K562 (cell line): ENCODE data around the gene PTK6. TPM values are rescaled to one million over a fixed set of nuclear protein-coding genes. Genes with fewer than 3 reads are reported as not detected.
A peak's percentile ranks its signal among the peaks of the same experiment; 100 is the strongest.

ENCODE experiments used
- CAMTA2 ChIP-seq: fragments of 250-450 bp; sonication (Bioruptor Pico); conservative IDR thresholded peaks from 2 replicates; pipeline ENCODE4 v1.5.1; 2022
- CTBP1 ChIP-seq: fragments of 450-650 bp; IDR thresholded peaks from 2 replicates; pipeline ENCODE4 v1.6.1; 2016; ENCODE audit warnings: borderline replicate concordance
- FIP1L1 ChIP-seq: fragments of 200-400 bp; formaldehyde crosslinking; IDR thresholded peaks from 2 replicates; pipeline ENCODE4 v1.6.1; 2018; ENCODE audit warnings: mild to moderate bottlenecking, low read depth, low read length; ENCODE audit not compliant: poor library complexity, severe bottlenecking
- HLTF ChIP-seq: fragments of 450-650 bp; IDR thresholded peaks from 2 replicates; pipeline ENCODE4 v1.6.1; 2016
- HNRNPLL ChIP-seq: fragments of 200-400 bp; formaldehyde crosslinking; IDR thresholded peaks from 2 replicates; pipeline ENCODE4 v1.6.1; 2017; ENCODE audit warnings: low read length, low read depth, mild to moderate bottlenecking; ENCODE audit not compliant: poor library complexity, severe bottlenecking
- L3MBTL2 ChIP-seq: fragments of 450-650 bp; IDR thresholded peaks from 2 replicates; pipeline ENCODE4 v1.6.1; 2016; ENCODE audit warnings: mild to moderate bottlenecking, moderate library complexity
- SAFB ChIP-seq: fragments of 200-400 bp; formaldehyde crosslinking; IDR thresholded peaks from 2 replicates; pipeline ENCODE4 v1.6.1; 2017; ENCODE audit warnings: low read depth, low read length, borderline replicate concordance
- SMARCA4 ChIP-seq: fragments of 450-650 bp; IDR thresholded peaks from 2 replicates; pipeline ENCODE4 v1.6.1; 2016
- TARDBP ChIP-seq: fragments of 450-650 bp; IDR thresholded peaks from 2 replicates; pipeline ENCODE4 v1.6.1; 2016
- YY1 ChIP-seq, 3 experiments: IDR thresholded peaks; 2 replicates each; pipeline ENCODE4 v1.6.1; 2011; ENCODE audit warnings: low read length in 2 of 3, mild to moderate bottlenecking in 2 of 3, moderate library complexity in 2 of 3, borderline replicate concordance in 1 of 3, control low read depth in 1 of 3, low read depth in 1 of 3; ENCODE audit not compliant: insufficient read depth in 3 of 3, insufficient replicate concordance in 2 of 3, control insufficient read depth in 1 of 3, insufficient read length in 1 of 3; ENCODE audit errors: extremely low read depth in 1 of 3
- ZBTB17 ChIP-seq: fragments of 450-650 bp; formaldehyde crosslinking; IDR thresholded peaks from 2 replicates; pipeline ENCODE4 v1.4.0; 2020; ENCODE audit warnings: mild to moderate bottlenecking
- ZNF121 ChIP-seq: sonication (generic); formaldehyde crosslinking; conservative IDR thresholded peaks from 2 replicates; pipeline ENCODE4 v1.8.0; 2022; ENCODE audit warnings: missing genetic modification reagents
- polyA plus RNA-seq, 8 experiments: library from polyadenylated mRNA; depleted of rRNA in 4 of 8; stranded (reverse) in 5 of 8; unstranded in 3 of 8; fragments of >200 nt; fragmentation: Nextera tagmentation in 2 of 8; fragmentation: Illumina TruSeq in 1 of 8; extraction: Ambion mirVana in 2 of 8; extraction: Trizol in 1 of 8; gene quantifications; 2 replicates each; pipeline versions ENCODE4 v1.2.1 to v1.2.3, GENCODE V29; 2011 to 2014; ENCODE audit warnings: inconsistent platforms in 1 of 8, missing spikeins in 1 of 8
- total RNA-seq, 7 experiments: library from RNA; depleted of rRNA in 6 of 7; stranded (reverse); fragments of >200 nt in 6 of 7; fragmentation: Illumina TruSeq in 2 of 7; extraction: Trizol in 2 of 7; gene quantifications; 2 replicates each; pipeline versions ENCODE4 v1.2.1 to v1.2.3, GENCODE V29; 2011 to 2021; ENCODE audit warnings: low replicate concordance in 1 of 7
- TF ChIP-seq, protein P1 (sequence below), 2 experiments: fragments of 450-650 bp; conservative IDR thresholded peaks; 2 replicates each; pipeline ENCODE4 v1.6.1; 2017; ENCODE audit warnings: mild to moderate bottlenecking in 2 of 2, moderate library complexity in 2 of 2
- TF ChIP-seq, protein P2 (sequence below): fragments of 450-650 bp; IDR thresholded peaks from 2 replicates; pipeline ENCODE4 v1.6.1; 2016
- TF ChIP-seq, protein P3 (sequence below), 2 experiments: fragments of 450-650 bp in 1 of 2; sonication (generic) in 1 of 2; formaldehyde crosslinking in 1 of 2; IDR thresholded peaks; 2 replicates each; pipeline versions ENCODE4 v1.7.1 to v1.9.0; 2016 to 2022; ENCODE audit warnings: inconsistent platforms in 1 of 2, mild to moderate bottlenecking in 1 of 2, missing genetic modification reagents in 1 of 2

PTK6 gene
- total and polyA plus RNA-seq, 9 of the 15 experiments (the other 6 are each of a cell fraction or from before 2014, with no cell fraction given) = 0.07 TPM; not detected in 8

DNA sequence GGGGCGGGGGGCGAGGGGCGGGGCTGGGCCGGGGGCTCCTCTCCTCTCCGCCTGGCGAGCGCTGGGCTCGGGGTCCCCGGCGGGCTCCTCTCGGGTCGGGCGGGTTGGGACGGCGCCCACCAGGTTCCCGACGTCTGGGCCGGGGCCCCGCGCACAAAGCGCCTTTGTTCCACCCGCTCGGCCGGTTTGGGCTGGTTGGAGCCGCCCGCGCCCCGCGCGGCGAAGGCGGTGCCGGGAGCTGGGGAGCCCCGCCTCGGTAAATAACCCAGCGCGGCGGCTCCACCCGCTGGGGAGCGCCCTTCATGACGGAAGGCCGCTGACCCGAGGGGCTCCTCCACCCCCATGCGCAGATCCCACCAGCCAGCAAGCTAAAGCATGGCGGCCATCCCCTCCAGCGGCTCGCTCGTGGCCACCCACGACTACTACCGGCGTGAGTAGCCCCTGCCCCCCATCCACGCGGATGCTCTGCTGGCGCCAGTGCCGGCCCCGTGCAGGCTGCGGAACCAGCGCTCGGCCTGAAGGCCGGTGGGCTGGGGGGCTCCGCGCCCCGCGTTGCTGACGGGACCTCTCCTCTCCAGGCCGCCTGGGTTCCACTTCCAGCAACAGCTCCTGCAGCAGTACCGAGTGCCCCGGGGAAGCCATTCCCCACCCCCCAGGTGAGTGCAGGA lies 16.1 kb downstream of the PTK6 start (continued):
- TF ChIP-seq, protein P1, sequence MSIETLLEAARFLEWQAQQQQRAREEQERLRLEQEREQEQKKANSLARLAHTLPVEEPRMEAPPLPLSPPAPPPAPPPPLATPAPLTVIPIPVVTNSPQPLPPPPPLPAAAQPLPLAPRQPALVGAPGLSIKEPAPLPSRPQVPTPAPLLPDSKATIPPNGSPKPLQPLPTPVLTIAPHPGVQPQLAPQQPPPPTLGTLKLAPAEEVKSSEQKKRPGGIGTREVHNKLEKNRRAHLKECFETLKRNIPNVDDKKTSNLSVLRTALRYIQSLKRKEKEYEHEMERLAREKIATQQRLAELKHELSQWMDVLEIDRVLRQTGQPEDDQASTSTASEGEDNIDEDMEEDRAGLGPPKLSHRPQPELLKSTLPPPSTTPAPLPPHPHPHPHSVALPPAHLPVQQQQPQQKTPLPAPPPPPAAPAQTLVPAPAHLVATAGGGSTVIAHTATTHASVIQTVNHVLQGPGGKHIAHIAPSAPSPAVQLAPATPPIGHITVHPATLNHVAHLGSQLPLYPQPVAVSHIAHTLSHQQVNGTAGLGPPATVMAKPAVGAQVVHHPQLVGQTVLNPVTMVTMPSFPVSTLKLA (conservative IDR thresholded peaks at IDR 0.05) = peak; percentile 49 to 68
- TF ChIP-seq HNRNPLL (peak; percentile 24), SMARCA4 (0 out of 2 replicates have a peak, but pooled peaks have one; percentile 23), ZNF121 (no peak), L3MBTL2 (peak; percentile 8; the same call in 1 of the 2 replicates), CAMTA2 (CRISPR knock-in tag) (no peak), CTBP1 (peak; percentile 30; the same call in 1 of the 2 replicates), YY1 (IDR thresholded peaks at IDR 0.05; ENCODE audit: borderline replicate concordance in 1 of 3, control insufficient read depth in 1 of 3, extremely low read depth in 1 of 3, insufficient read depth in 3 of 3, insufficient read length in 1 of 3, insufficient replicate concordance in 2 of 3, low read depth in 1 of 3, low read length in 2 of 3) (peak in 2 of 3 experiments; percentile 51 to 61), ZBTB17 (CRISPR knock-in tag) (peak; percentile 67; the same call in 1 of the 2 replicates), HLTF (no peak), TARDBP (no peak), FIP1L1 (peak; percentile 59), SAFB (peak; percentile 65; the same call in 1 of the 2 replicates)
- TF ChIP-seq, protein P2, sequence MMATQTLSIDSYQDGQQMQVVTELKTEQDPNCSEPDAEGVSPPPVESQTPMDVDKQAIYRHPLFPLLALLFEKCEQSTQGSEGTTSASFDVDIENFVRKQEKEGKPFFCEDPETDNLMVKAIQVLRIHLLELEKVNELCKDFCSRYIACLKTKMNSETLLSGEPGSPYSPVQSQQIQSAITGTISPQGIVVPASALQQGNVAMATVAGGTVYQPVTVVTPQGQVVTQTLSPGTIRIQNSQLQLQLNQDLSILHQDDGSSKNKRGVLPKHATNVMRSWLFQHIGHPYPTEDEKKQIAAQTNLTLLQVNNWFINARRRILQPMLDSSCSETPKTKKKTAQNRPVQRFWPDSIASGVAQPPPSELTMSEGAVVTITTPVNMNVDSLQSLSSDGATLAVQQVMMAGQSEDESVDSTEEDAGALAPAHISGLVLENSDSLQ = no peak
- TF ChIP-seq, protein P3, sequence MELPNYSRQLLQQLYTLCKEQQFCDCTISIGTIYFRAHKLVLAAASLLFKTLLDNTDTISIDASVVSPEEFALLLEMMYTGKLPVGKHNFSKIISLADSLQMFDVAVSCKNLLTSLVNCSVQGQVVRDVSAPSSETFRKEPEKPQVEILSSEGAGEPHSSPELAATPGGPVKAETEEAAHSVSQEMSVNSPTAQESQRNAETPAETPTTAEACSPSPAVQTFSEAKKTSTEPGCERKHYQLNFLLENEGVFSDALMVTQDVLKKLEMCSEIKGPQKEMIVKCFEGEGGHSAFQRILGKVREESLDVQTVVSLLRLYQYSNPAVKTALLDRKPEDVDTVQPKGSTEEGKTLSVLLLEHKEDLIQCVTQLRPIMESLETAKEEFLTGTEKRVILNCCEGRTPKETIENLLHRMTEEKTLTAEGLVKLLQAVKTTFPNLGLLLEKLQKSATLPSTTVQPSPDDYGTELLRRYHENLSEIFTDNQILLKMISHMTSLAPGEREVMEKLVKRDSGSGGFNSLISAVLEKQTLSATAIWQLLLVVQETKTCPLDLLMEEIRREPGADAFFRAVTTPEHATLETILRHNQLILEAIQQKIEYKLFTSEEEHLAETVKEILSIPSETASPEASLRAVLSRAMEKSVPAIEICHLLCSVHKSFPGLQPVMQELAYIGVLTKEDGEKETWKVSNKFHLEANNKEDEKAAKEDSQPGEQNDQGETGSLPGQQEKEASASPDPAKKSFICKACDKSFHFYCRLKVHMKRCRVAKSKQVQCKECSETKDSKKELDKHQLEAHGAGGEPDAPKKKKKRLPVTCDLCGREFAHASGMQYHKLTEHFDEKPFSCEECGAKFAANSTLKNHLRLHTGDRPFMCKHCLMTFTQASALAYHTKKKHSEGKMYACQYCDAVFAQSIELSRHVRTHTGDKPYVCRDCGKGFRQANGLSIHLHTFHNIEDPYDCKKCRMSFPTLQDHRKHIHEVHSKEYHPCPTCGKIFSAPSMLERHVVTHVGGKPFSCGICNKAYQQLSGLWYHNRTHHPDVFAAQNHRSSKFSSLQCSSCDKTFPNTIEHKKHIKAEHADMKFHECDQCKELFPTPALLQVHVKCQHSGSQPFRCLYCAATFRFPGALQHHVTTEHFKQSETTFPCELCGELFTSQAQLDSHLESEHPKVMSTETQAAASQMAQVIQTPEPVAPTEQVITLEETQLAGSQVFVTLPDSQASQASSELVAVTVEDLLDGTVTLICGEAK (IDR thresholded peaks at IDR 0.05) = 0 out of 2 replicates have a peak, but pooled peaks have one; percentile 40
- TF ChIP-seq, protein P3 (CRISPR knock-in tag; IDR thresholded peaks at IDR 0.05) = no peak
